Stimulated activated naive B cell treated with anti-CD40 and anti-IgM and Interleukin-4, amounts not matched to agents 10 μg/mL and 1 μg/mL and 100 μg/mL, for 72 hours (primary cell): ENCODE measurements around the gene EIF5A.
"Not testable (repeated sequence)": the region's sequence is repeated elsewhere in the genome, so short reads cannot be mapped to it uniquely, and the experiment has no call there.

ENCODE experiments used
- ATAC-seq, 2 donors: fragments of 150-1000 bp; cut with Tn5 transposase; replicated peaks; 2 replicates each; pipeline ENCODE4 v1.10.0; 2021; ENCODE audit warnings: moderate library complexity in 1 of 2
- DNase-seq: peaks from one replicate; pipeline ENCODE4 v3.0.0; 2021
- H3K27ac Mint-ChIP-seq: one replicate; pipeline ENCODE4 v1.8.0; 2022; ENCODE audit warnings: mild to moderate bottlenecking, mixed read lengths
- H3K27me3 Mint-ChIP-seq, 2 donors: one replicate each; pipeline ENCODE4 v1.8.0; 2022; ENCODE audit warnings: mixed read lengths in 2 of 2
- H3K36me3 Mint-ChIP-seq, 2 donors: one replicate each; pipeline ENCODE4 v1.8.0; 2022; ENCODE audit warnings: mixed read lengths in 2 of 2, mild to moderate bottlenecking in 1 of 2
- H3K4me1 Mint-ChIP-seq, 2 donors: one replicate each; pipeline ENCODE4 v1.8.0; 2022; ENCODE audit warnings: mixed read lengths in 2 of 2, mild to moderate bottlenecking in 1 of 2
- H3K4me3 Mint-ChIP-seq, 2 donors: one replicate each; pipeline ENCODE4 v1.8.0; 2022; ENCODE audit warnings: mild to moderate bottlenecking in 2 of 2, mixed read lengths in 2 of 2, moderate library complexity in 1 of 2
- H3K9me3 Mint-ChIP-seq, 2 donors: one replicate each; pipeline ENCODE4 v1.8.0; 2022; ENCODE audit warnings: mixed read lengths in 2 of 2, mild to moderate bottlenecking in 1 of 2

EIF5A gene

GRCh38 chr17:7327501-7327900, 20.1 kb downstream of the EIF5A start:
- H3K9me3 Mint-ChIP-seq = no peaks in the 10 kb centered on the region
- no peaks in the 10 kb centered on the region for H3K27me3 Mint-ChIP-seq
- peaks cover 35 to 59% of the 10 kb centered on the region in 2 donors for H3K4me1 Mint-ChIP-seq
- no peak for ATAC-seq
- H3K4me3 Mint-ChIP-seq = peak overlapping the region in 1 of 2 donors; percentile 97
- H3K27ac Mint-ChIP-seq = peak overlapping the region; percentile 42
- H3K36me3 Mint-ChIP-seq = peaks cover 23 to 50% of the 10 kb centered on the region in 2 donors
- no peak for DNase-seq

- Mint-ChIP-seq H3K27me3 (no peaks in the 10 kb centered on the region), H3K4me3 (peak overlapping the region; percentile 95 to 97), H3K9me3 (no peaks in the 10 kb centered on the region), H3K36me3 (peaks cover 22 to 46% of the 10 kb centered on the region in 2 donors), H3K27ac (peak overlapping the region; percentile 95), H3K4me1 (peaks cover 39 to 64% of the 10 kb centered on the region in 2 donors)
- ATAC-seq = no peak
- DNase-seq = no peak
Measured at GRCh38 chr17:7328009-7328408, 20.6 kb downstream of the EIF5A start.

- H3K27ac Mint-ChIP-seq = peak within 1 kb of the TSS; percentile 99
- H3K4me1 Mint-ChIP-seq = peaks cover 45 to 70% of the 10 kb centered on the region in 2 donors
- no peaks in the 10 kb centered on the region for H3K9me3 Mint-ChIP-seq
Measured at GRCh38 chr17:7328840-7329373, 21.5 kb downstream of the EIF5A start, which contains the start of gene NEURL4. NEURL4 (minus strand) TSS chr17:7329335; CDS start chr17:7329312, 23 bp downstream.

GRCh38 chr17:7329374-7329996, 22.1 kb downstream of the EIF5A start:
- DNase-seq = peak; percentile 99
- ATAC-seq = peak; percentile 78 to 83
- H3K36me3 Mint-ChIP-seq = peaks cover 17 to 34% of the 10 kb centered on the region in 2 donors
- H3K27ac Mint-ChIP-seq = peak overlapping the region; percentile 99
- H3K9me3 Mint-ChIP-seq = no peaks in the 10 kb centered on the region
- no peaks in the 10 kb centered on the region for H3K27me3 Mint-ChIP-seq
- peaks cover 41 to 66% of the 10 kb centered on the region in 2 donors for H3K4me1 Mint-ChIP-seq
- H3K4me3 Mint-ChIP-seq = peak overlapping the region; percentile 91 to 95

More at GRCh38 chr17:7328840-7329373, 21.5 kb downstream of the EIF5A start, which contains the start of gene NEURL4:
- Mint-ChIP-seq H3K36me3 (peaks cover 22 to 39% of the 10 kb centered on the region in 2 donors), H3K4me3 (peak within 1 kb of the TSS; percentile 95 to 97), H3K27me3 (no peaks in the 10 kb centered on the region)
- ATAC-seq = peak; percentile 17 to 20
- no peak for DNase-seq

GRCh38 chr17:7329997-7330637, 22.7 kb downstream of the EIF5A start:
- no peaks in the 10 kb centered on the region for H3K27me3 Mint-ChIP-seq
- H3K4me3 Mint-ChIP-seq = peak overlapping the region; percentile 91 to 95
- H3K36me3 Mint-ChIP-seq = peaks cover 15 to 29% of the 10 kb centered on the region in 2 donors
- peak overlapping the region; percentile 99 for H3K27ac Mint-ChIP-seq
- no peaks in the 10 kb centered on the region for H3K9me3 Mint-ChIP-seq
- peaks cover 41 to 71% of the 10 kb centered on the region in 2 donors for H3K4me1 Mint-ChIP-seq
- DNase-seq (peak; percentile 87), ATAC-seq (peak; percentile 68 to 72)

GRCh38 chr17:7330638-7331015, 23.2 kb downstream of the EIF5A start:
- peaks cover 13 to 25% of the 10 kb centered on the region in 2 donors for H3K36me3 Mint-ChIP-seq
- no peaks in the 10 kb centered on the region for H3K27me3 Mint-ChIP-seq
- peak overlapping the region; percentile 99 for H3K27ac Mint-ChIP-seq
- ATAC-seq = no peak
- peak overlapping the region; percentile 91 to 95 for H3K4me3 Mint-ChIP-seq
- peaks cover 46 to 76% of the 10 kb centered on the region in 2 donors for H3K4me1 Mint-ChIP-seq
- no peaks in the 10 kb centered on the region for H3K9me3 Mint-ChIP-seq
- no peak for DNase-seq

GRCh38 chr17:7332111-7332510, 24.7 kb downstream of the EIF5A start:
- Mint-ChIP-seq H3K27me3 (no peaks in the 10 kb centered on the region), H3K4me1 (peaks cover 49 to 82% of the 10 kb centered on the region in 2 donors), H3K4me3 (peak overlapping the region; percentile 43 to 70), H3K36me3 (peaks cover 11 to 18% of the 10 kb centered on the region in 2 donors), H3K9me3 (no peaks in the 10 kb centered on the region), H3K27ac (peak overlapping the region; percentile 87)
- DNase-seq = no peak
- no peak for ATAC-seq

GRCh38 chr17:7332600-7333069, 25.2 kb downstream of the EIF5A start:
- H3K9me3 Mint-ChIP-seq = not testable (repeated sequence)
- H3K36me3 Mint-ChIP-seq = peaks cover 12 to 18% of the 10 kb centered on the region in 2 donors
- H3K4me3 Mint-ChIP-seq = peak overlapping the region; percentile 43 to 70

GRCh38 chr17:7334938-7335538, 27.6 kb downstream of the EIF5A start:
- H3K27ac Mint-ChIP-seq = peak overlapping the region; percentile 91
- H3K9me3 Mint-ChIP-seq = no peaks in the 10 kb centered on the region
- no peaks in the 10 kb centered on the region for H3K27me3 Mint-ChIP-seq
- peaks cover 40 to 76% of the 10 kb centered on the region in 2 donors for H3K4me1 Mint-ChIP-seq
- DNase-seq = no peak
- H3K36me3 Mint-ChIP-seq = peaks cover 12 to 19% of the 10 kb centered on the region in 2 donors
- peak overlapping the region; percentile 92 to 94 for H3K4me3 Mint-ChIP-seq
- ATAC-seq = no peak

More at GRCh38 chr17:7332600-7333069, 25.2 kb downstream of the EIF5A start:
- not testable (repeated sequence) for ATAC-seq, H3K27me3 Mint-ChIP-seq
- Mint-ChIP-seq H3K4me1 (peaks cover 48 to 82% of the 10 kb centered on the region in 2 donors), H3K27ac (peak overlapping the region; percentile 87)
- DNase-seq = peak; percentile 52

- Mint-ChIP-seq H3K36me3 (peaks cover 12 to 23% of the 10 kb centered on the region in 2 donors), H3K4me1 (peaks cover 37 to 69% of the 10 kb centered on the region in 2 donors), H3K27ac (peak overlapping the region; percentile 91), H3K4me3 (peak overlapping the region; percentile 92 to 94)
- H3K27me3 Mint-ChIP-seq, H3K9me3 Mint-ChIP-seq, DNase-seq: not testable (repeated sequence)
- peak in 1 of 2 donors; percentile 2 for ATAC-seq
Measured at GRCh38 chr17:7335765-7336164, 28.3 kb downstream of the EIF5A start.

- Mint-ChIP-seq H3K27me3 (no peaks in the 10 kb centered on the region), H3K4me1 (peaks cover 37 to 65% of the 10 kb centered on the region in 2 donors), H3K36me3 (peaks cover 14 to 26% of the 10 kb centered on the region in 2 donors), H3K27ac (peak within 1 kb of the TSS; percentile 91), H3K9me3 (no peaks in the 10 kb centered on the region), H3K4me3 (peak within 1 kb of the TSS; percentile 92 to 94)
- peak; percentile 57 for DNase-seq
- ATAC-seq = peak; percentile 94 to 96
Measured at GRCh38 chr17:7336240-7337175, 29.1 kb downstream of the EIF5A start, which contains the start of gene ACAP1. ACAP1 (plus strand) TSS chr17:7336529; CDS start chr17:7336735, 206 bp downstream.

GRCh38 chr17:7337600-7337999, 30.2 kb downstream of the EIF5A start:
- not testable (repeated sequence) for ATAC-seq, DNase-seq, H3K27me3 Mint-ChIP-seq, H3K9me3 Mint-ChIP-seq
- Mint-ChIP-seq H3K27ac (peak overlapping the region; percentile 91), H3K36me3 (peaks cover 15 to 28% of the 10 kb centered on the region in 2 donors), H3K4me3 (peak overlapping the region; percentile 92 to 94), H3K4me1 (peaks cover 33 to 60% of the 10 kb centered on the region in 2 donors)

- Mint-ChIP-seq H3K36me3 (peaks cover 22 to 45% of the 10 kb centered on the region in 2 donors), H3K4me3 (no peak overlapping the region), H3K9me3 (no peaks in the 10 kb centered on the region), H3K27ac (no peak overlapping the region), H3K4me1 (peaks cover 27 to 52% of the 10 kb centered on the region in 2 donors), H3K27me3 (no peaks in the 10 kb centered on the region)
- DNase-seq (no peak), ATAC-seq (no peak)
Measured at GRCh38 chr17:7340179-7340578, 32.8 kb downstream of the EIF5A start.
